ENCODE data around the gene MYO3B.

- TF ChIP-seq POLR2A (IDR thresholded peaks at IDR 0.05) (no peak), CTCF (IDR thresholded peaks at IDR 0.05) (no peak), EP300 (IDR thresholded peaks at IDR 0.05; ENCODE audit: low read depth) (no peak), POLR2AphosphoS5 (IDR thresholded peaks at IDR 0.05) (no peak)
These were observed 7.4 kb downstream of the MYO3B start for GRCh38 chr2:170185319-170185718.
